ENCODE data around the gene RNF38. TPM values are rescaled to one million over a fixed set of nuclear protein-coding genes. Genes with fewer than 3 reads are reported as not detected.

RNF38 gene
- total RNA-seq, 2 experiments from 2014 or later: 9.0 to 25.5 TPM

- intact Hi-C loops (cut with micrococcal nuclease; ENCODE audit: unreplicated experiment): no loop called here
- H3K79me2 ChIP-seq (ENCODE audit: insufficient read depth, low read depth, low read length): no peaks in the 10 kb centered on the region
- H2AFZ ChIP-seq (ENCODE audit: low read length): no peak overlapping the region
- H3K4me3 ChIP-seq (ENCODE audit: low read depth, low read length, poor library complexity, severe bottlenecking): no peak overlapping the region
- POLR2A ChIA-PET: interaction anchor here (0.6 to 1.6 kb wide), 4 partner anchors 10 to 141 kb away, joined by 3 to 4 read pairs (median 4); partner anchors contain the start of gene CLTA
- H3K27ac ChIP-seq (ENCODE audit: low read depth, low read length, poor library complexity, severe bottlenecking): no peak overlapping the region
- no peak for DNase-seq (ENCODE audit: low spot score)
- H4K20me1 ChIP-seq (ENCODE audit: insufficient read depth, low read length): no peaks in the 10 kb centered on the region
- TF ChIP-seq EZH2phosphoT487 (IDR thresholded peaks at IDR 0.05; ENCODE audit: borderline replicate concordance, low read depth, low read length): no peak
- TF ChIP-seq, protein P1, sequence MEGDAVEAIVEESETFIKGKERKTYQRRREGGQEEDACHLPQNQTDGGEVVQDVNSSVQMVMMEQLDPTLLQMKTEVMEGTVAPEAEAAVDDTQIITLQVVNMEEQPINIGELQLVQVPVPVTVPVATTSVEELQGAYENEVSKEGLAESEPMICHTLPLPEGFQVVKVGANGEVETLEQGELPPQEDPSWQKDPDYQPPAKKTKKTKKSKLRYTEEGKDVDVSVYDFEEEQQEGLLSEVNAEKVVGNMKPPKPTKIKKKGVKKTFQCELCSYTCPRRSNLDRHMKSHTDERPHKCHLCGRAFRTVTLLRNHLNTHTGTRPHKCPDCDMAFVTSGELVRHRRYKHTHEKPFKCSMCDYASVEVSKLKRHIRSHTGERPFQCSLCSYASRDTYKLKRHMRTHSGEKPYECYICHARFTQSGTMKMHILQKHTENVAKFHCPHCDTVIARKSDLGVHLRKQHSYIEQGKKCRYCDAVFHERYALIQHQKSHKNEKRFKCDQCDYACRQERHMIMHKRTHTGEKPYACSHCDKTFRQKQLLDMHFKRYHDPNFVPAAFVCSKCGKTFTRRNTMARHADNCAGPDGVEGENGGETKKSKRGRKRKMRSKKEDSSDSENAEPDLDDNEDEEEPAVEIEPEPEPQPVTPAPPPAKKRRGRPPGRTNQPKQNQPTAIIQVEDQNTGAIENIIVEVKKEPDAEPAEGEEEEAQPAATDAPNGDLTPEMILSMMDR (conservative IDR thresholded peaks at IDR 0.05; ENCODE audit: low read length): no peak
- H3K9me2 ChIP-seq (ENCODE audit: insufficient read depth, low read length): no peaks in the 10 kb centered on the region
- TSS peak; percentile 46 for BruUV-seq (replicated peaks)
- no peaks in the 10 kb centered on the region for H3K4me1 ChIP-seq (ENCODE audit: insufficient read depth, low read length, poor library complexity, severe bottlenecking)
- no peak overlapping the region for H3K4me2 ChIP-seq (ENCODE audit: low read length)
- CTCF ChIA-PET (ENCODE audit: unreplicated experiment): no interaction called here
- no peaks in the 10 kb centered on the region for H3K9me3 ChIP-seq (ENCODE audit: low read length)
- peaks cover 30% of the 10 kb centered on the region for H3K36me3 ChIP-seq (ENCODE audit: insufficient read depth, low read length)
These were observed 68.1 kb downstream of the RNF38 start for GRCh38 chr9:36332006-36332405.

DNA sequence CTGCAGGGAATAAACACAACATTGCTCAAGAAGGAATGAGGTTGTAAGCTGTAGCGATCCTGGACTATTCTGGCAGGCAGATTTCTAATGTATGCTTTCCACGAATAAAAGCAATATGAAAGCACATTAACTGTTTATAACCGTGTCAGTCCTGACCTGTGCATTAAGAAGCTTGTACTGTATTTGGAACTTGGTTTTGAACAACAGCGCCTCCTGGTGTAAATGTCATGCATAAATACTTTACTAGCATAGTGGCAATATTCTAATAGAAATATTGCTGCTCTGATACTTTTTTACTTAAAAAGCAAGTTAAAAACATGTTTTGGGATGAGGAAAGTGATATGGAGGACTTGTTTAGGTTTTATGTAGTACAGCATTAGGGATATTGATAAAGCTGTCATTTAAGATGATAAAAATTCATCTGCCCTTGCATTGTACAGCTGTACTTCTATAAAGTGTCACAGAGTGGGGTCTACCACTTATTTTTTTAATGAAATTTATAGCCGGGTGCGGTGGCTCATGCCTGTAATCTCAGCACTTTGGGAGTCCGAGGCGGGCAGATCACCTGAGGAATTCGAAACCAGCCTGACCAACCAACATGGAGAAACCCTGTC, 71.2 kb downstream of the RNF38 start:
- ChIA-PET CTCF (ENCODE audit: unreplicated experiment) (no interaction called here), POLR2A (interaction anchor here (0.7 to 1.4 kb wide), 4 partner anchors 10 to 80 kb away, joined by 3 to 6 read pairs (median 5); no protein-coding TSS in a partner anchor)
- no peaks in the 10 kb centered on the region for H3K9me2 ChIP-seq (ENCODE audit: insufficient read depth, low read length)
- peaks cover 2% of the 10 kb centered on the region for H3K36me3 ChIP-seq (ENCODE audit: insufficient read depth, low read length)
- no peak for TF ChIP-seq EZH2phosphoT487 (IDR thresholded peaks at IDR 0.05; ENCODE audit: borderline replicate concordance, low read depth, low read length)
- TF ChIP-seq, protein P1 (conservative IDR thresholded peaks at IDR 0.05; ENCODE audit: low read length): peak; percentile 96
- H3K4me3 ChIP-seq (ENCODE audit: low read depth, low read length, poor library complexity, severe bottlenecking): no peak overlapping the region
- no TSS peak for BruUV-seq (replicated peaks)
- H3K79me2 ChIP-seq (ENCODE audit: insufficient read depth, low read depth, low read length): no peaks in the 10 kb centered on the region
- no peak overlapping the region for H3K4me2 ChIP-seq (ENCODE audit: low read length)
- H3K27ac ChIP-seq (ENCODE audit: low read depth, low read length, poor library complexity, severe bottlenecking): no peak overlapping the region
- no peaks in the 10 kb centered on the region for H3K9me3 ChIP-seq (ENCODE audit: low read length)
- H4K20me1 ChIP-seq (ENCODE audit: insufficient read depth, low read length): no peaks in the 10 kb centered on the region
- DNase-seq (ENCODE audit: low spot score): peak; percentile 78
- intact Hi-C loops (cut with micrococcal nuclease; ENCODE audit: unreplicated experiment): loop anchor here (1.0 to 10.0 kb wide), 3 partner anchors 80 to 224 kb away; partner anchors contain the start of gene CLTA
- H3K4me1 ChIP-seq (ENCODE audit: insufficient read depth, low read length, poor library complexity, severe bottlenecking): no peaks in the 10 kb centered on the region
- H2AFZ ChIP-seq (ENCODE audit: low read length): no peak overlapping the region
